Transverse colon (tissue), 3 donors: Measurements from ENCODE around the gene SSX2.
"Not testable (repeated sequence)": the region's sequence is repeated elsewhere in the genome, so short reads cannot be mapped to it uniquely, and the experiment has no call there.

Experiments
- EP300 ChIP-seq: sonication (generic); formaldehyde crosslinking; IDR thresholded peaks from one replicate; pipeline ENCODE4 v1.6.1; 2017; ENCODE audit warnings: antibody characterized with exemption, low read depth
- POLR2A ChIP-seq: fragments of 450-650 bp; IDR thresholded peaks from one replicate; pipeline ENCODE4 v1.6.1; 2016; ENCODE audit warnings: antibody characterized with exemption, mild to moderate bottlenecking, moderate library complexity
- POLR2AphosphoS5 ChIP-seq, 3 donors: sonication (generic); formaldehyde crosslinking; IDR thresholded peaks; one replicate each; pipeline ENCODE4 v1.6.1; 2016; ENCODE audit warnings: antibody characterized with exemption in 3 of 3

DNA sequence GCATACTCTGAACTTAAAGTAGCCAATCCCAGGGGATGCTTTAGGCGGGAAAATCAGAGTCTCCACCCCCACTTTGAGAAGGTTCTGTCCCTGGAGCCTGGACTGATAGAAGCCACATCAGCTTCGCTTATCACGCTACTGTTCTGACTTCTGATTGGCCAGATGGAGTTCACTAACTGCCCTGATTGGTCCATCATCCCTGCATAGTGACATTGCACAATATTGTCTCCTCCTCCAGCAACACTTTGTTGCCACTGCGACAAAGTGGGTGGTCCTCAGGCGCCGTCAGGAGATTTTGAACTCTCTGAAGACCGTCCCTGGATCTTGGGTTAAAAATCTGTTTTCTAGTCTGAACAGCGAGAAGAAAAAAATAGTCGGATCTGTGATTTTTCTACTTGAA lies 52.2 kb downstream of the SSX2 start, which contains the start of gene SSX7:
- not testable (repeated sequence) for TF ChIP-seq EP300; POLR2A; POLR2AphosphoS5 (IDR thresholded peaks at IDR 0.05)
